Endothelial cell (in vitro differentiated cells): ENCODE data around the gene MS4A4E. TPM values are rescaled to one million over a fixed set of nuclear protein-coding genes. Genes with fewer than 3 reads are reported as not detected.

Experiments used
- DNase-seq: peaks from one replicate; pipeline ENCODE4 v3.0.0; 2021; ENCODE audit warnings: low spot score
- H3K27ac Mint-ChIP-seq: one replicate; pipeline ENCODE4 v1.8.0; 2021; ENCODE audit warnings: mixed read lengths, inconsistent platforms; ENCODE audit not compliant: unreplicated experiment
- H3K27me3 Mint-ChIP-seq: one replicate; pipeline ENCODE4 v1.8.0; 2021; ENCODE audit warnings: mild to moderate bottlenecking, moderate library complexity, mixed read lengths, inconsistent platforms; ENCODE audit not compliant: unreplicated experiment
- H3K36me3 Mint-ChIP-seq: one replicate; pipeline ENCODE4 v1.8.0; 2021; ENCODE audit warnings: mild to moderate bottlenecking, low read depth, mixed read lengths, inconsistent platforms; ENCODE audit not compliant: unreplicated experiment
- H3K4me1 Mint-ChIP-seq: one replicate; pipeline ENCODE4 v1.8.0; 2021; ENCODE audit warnings: mild to moderate bottlenecking, mixed read lengths, inconsistent platforms; ENCODE audit not compliant: unreplicated experiment
- H3K4me3 Mint-ChIP-seq: one replicate; pipeline ENCODE4 v1.8.0; 2021; ENCODE audit warnings: mild to moderate bottlenecking, mixed read lengths, inconsistent platforms; ENCODE audit not compliant: unreplicated experiment
- H3K9me3 Mint-ChIP-seq: one replicate; pipeline ENCODE4 v1.8.0; 2021; ENCODE audit warnings: mixed read lengths, inconsistent platforms; ENCODE audit not compliant: unreplicated experiment
- CTCF ChIP-seq: fragments of 200-600 bp; sonication (generic); IDR thresholded peaks from one replicate; pipeline ENCODE4 v1.5.0; 2021; ENCODE audit warnings: antibody characterized with exemption; ENCODE audit not compliant: unreplicated experiment
- total RNA-seq: library from RNA; stranded (reverse); fragmentation: NEBNext Ultra II Directional; extraction: Animal tissue kit (Norgen Biotek cat#: 25700); gene quantifications from one replicate; pipeline ENCODE4 v1.2.1, GENCODE V29; 2021; ENCODE audit not compliant: unreplicated experiment

Gene MS4A4E
- total RNA-seq, 1 donor from 2014 or later, result not detected

- no peak overlapping the region for H3K27ac Mint-ChIP-seq
- H3K9me3 Mint-ChIP-seq, result no peaks in the 10 kb centered on the region
- H3K36me3 Mint-ChIP-seq, result no peaks in the 10 kb centered on the region
- H3K4me1 Mint-ChIP-seq, result peaks cover 8% of the 10 kb centered on the region
- no peak for TF ChIP-seq CTCF
- no peak overlapping the region for H3K4me3 Mint-ChIP-seq
- DNase-seq, result no peak
- no peaks in the 10 kb centered on the region for H3K27me3 Mint-ChIP-seq
Measured at GRCh38 chr11:60281485-60281884, 38.5 kb upstream of the MS4A4E start.

- Mint-ChIP-seq H3K27me3 (no peaks in the 10 kb centered on the region), H3K4me3 (no peak within 1 kb of the TSS), H3K27ac (no peak within 1 kb of the TSS), H3K4me1 (peaks cover 5% of the 10 kb centered on the region), H3K9me3 (no peaks in the 10 kb centered on the region), H3K36me3 (no peaks in the 10 kb centered on the region)
- no peak for DNase-seq
- TF ChIP-seq CTCF, result no peak
Measured at GRCh38 chr11:60280412-60280811, 37.5 kb upstream of the MS4A4E start, which contains the start of gene MS4A4A. Gene MS4A4A (plus strand): TSS chr11:60280666. CDS start chr11:60280676, 10 bp downstream.

GRCh38 chr11:60274416-60274815 lies 31.5 kb upstream of the MS4A4E start:
- no peak for TF ChIP-seq CTCF
- H3K4me3 Mint-ChIP-seq, result no peak overlapping the region
- no peaks in the 10 kb centered on the region for H3K27me3 Mint-ChIP-seq
- no peaks in the 10 kb centered on the region for H3K4me1 Mint-ChIP-seq
- no peaks in the 10 kb centered on the region for H3K36me3 Mint-ChIP-seq
- DNase-seq, result no peak
- H3K9me3 Mint-ChIP-seq, result no peaks in the 10 kb centered on the region
- no peak overlapping the region for H3K27ac Mint-ChIP-seq

GRCh38 chr11:60265373-60266214 lies 22.7 kb upstream of the MS4A4E start:
- Mint-ChIP-seq H3K4me1 (no peaks in the 10 kb centered on the region), H3K4me3 (no peak overlapping the region), H3K36me3 (no peaks in the 10 kb centered on the region), H3K27me3 (peaks cover 5% of the 10 kb centered on the region), H3K9me3 (no peaks in the 10 kb centered on the region), H3K27ac (no peak overlapping the region)
- TF ChIP-seq CTCF, result peak; percentile 95
- peak; percentile 64 for DNase-seq

- TF ChIP-seq CTCF, result no peak
- no peak for DNase-seq
- Mint-ChIP-seq H3K27ac (no peak overlapping the region), H3K27me3 (peaks cover 5% of the 10 kb centered on the region), H3K9me3 (no peaks in the 10 kb centered on the region), H3K36me3 (no peaks in the 10 kb centered on the region), H3K4me3 (no peak overlapping the region), H3K4me1 (no peaks in the 10 kb centered on the region)
Measured at GRCh38 chr11:60264644-60265043, 21.7 kb upstream of the MS4A4E start.
